Uterus (tissue), 4 donors: ENCODE data around the gene HLA-DOA. TPM values are rescaled to one million over a fixed set of nuclear protein-coding genes. Genes with fewer than 3 reads are reported as not detected.

Experiments used
- DNase-seq, 2 donors: peaks; one replicate each; pipeline ENCODE4 v3.0.0-alpha.2; 2019 to 2020
- H3K27ac ChIP-seq, 2 donors: fragments of 200-600 bp; sonication (generic); 1 replicate in 1 of 2; 2 replicates in 1 of 2; pipeline ENCODE4 v1.5.1; 2016 to 2018
- H3K27me3 ChIP-seq, 2 donors: fragments of 200-600 bp; sonication (generic); one replicate each; pipeline ENCODE4 v1.5.1; 2018 to 2019; ENCODE audit warnings: control low read depth in 1 of 2
- H3K36me3 ChIP-seq, 2 donors: fragments of 200-600 bp; sonication (generic); one replicate each; pipeline ENCODE4 v1.5.1; 2019; ENCODE audit warnings: control low read depth in 1 of 2
- H3K4me1 ChIP-seq, 2 donors: fragments of 200-600 bp; sonication (generic); one replicate each; pipeline ENCODE4 v1.5.1; 2018 to 2019; ENCODE audit warnings: control low read depth in 1 of 2
- H3K4me3 ChIP-seq, 2 donors: fragments of 200-600 bp; sonication (generic); 1 replicate in 1 of 2; 2 replicates in 1 of 2; pipeline ENCODE4 v1.5.1; 2018 to 2019; ENCODE audit warnings: mild to moderate bottlenecking in 1 of 2
- H3K9me3 ChIP-seq, 2 donors: fragments of 200-600 bp; sonication (generic); one replicate each; pipeline ENCODE4 v1.5.1; 2019; ENCODE audit warnings: control low read depth in 1 of 2
- POLR2A ChIP-seq, 2 donors: fragments of 450-650 bp; IDR thresholded peaks; one replicate each; pipeline ENCODE4 v1.6.1; 2016; ENCODE audit warnings: antibody characterized with exemption in 2 of 2, mild to moderate bottlenecking in 1 of 2, moderate library complexity in 1 of 2
- intact Hi-C: fragments of 100-400 bp; cut with DNase I; formaldehyde crosslinking; loops from one replicate; pipeline ENCODE4 v1.15.1; 2023; ENCODE audit warnings: low total_unique reads
- total RNA-seq, 4 donors: library from RNA; depleted of rRNA in 3 of 4; stranded (reverse); fragments of >200 nt in 3 of 4; gene quantifications; one replicate each; pipeline versions ENCODE4 v1.1.0 to v1.2.4, GENCODE V29; 2014 to 2023
- TF ChIP-seq, protein P1 (sequence below), 4 experiments: fragments of 200-600 bp in 2 of 4; fragments of 450-650 bp in 2 of 4; sonication (generic) in 2 of 4; IDR thresholded peaks; one replicate each; pipeline ENCODE4 v1.5.1; 2016 to 2019; ENCODE audit warnings: antibody characterized with exemption in 4 of 4, mild to moderate bottlenecking in 2 of 4, moderate library complexity in 1 of 4
- donor health status: DM: yes; HTN: yes; CAD: no.

The HLA-DOA gene
- total RNA-seq, 4 donors from 2014 or later, result 8.2 to 34.1 (median 18.4) TPM

GRCh38 chr6:32975886-32976285, 33.5 kb downstream of the HLA-DOA start:
- H3K4me1 ChIP-seq, result peaks cover 0 to 3% of the 10 kb centered on the region in 2 donors
- no peak for DNase-seq
- TF ChIP-seq, protein P1, sequence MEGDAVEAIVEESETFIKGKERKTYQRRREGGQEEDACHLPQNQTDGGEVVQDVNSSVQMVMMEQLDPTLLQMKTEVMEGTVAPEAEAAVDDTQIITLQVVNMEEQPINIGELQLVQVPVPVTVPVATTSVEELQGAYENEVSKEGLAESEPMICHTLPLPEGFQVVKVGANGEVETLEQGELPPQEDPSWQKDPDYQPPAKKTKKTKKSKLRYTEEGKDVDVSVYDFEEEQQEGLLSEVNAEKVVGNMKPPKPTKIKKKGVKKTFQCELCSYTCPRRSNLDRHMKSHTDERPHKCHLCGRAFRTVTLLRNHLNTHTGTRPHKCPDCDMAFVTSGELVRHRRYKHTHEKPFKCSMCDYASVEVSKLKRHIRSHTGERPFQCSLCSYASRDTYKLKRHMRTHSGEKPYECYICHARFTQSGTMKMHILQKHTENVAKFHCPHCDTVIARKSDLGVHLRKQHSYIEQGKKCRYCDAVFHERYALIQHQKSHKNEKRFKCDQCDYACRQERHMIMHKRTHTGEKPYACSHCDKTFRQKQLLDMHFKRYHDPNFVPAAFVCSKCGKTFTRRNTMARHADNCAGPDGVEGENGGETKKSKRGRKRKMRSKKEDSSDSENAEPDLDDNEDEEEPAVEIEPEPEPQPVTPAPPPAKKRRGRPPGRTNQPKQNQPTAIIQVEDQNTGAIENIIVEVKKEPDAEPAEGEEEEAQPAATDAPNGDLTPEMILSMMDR (IDR thresholded peaks at IDR 0.05), result no peak
- no peak for TF ChIP-seq POLR2A (IDR thresholded peaks at IDR 0.05)
- intact Hi-C loops, result no loop called here
- H3K9me3 ChIP-seq, result no peaks in the 10 kb centered on the region
- H3K27me3 ChIP-seq, result no peaks in the 10 kb centered on the region
- H3K36me3 ChIP-seq, result no peaks in the 10 kb centered on the region
- H3K4me3 ChIP-seq, result no peak overlapping the region
- H3K27ac ChIP-seq, result peak overlapping the region in 1 of 2 donors; percentile 100

DNA sequence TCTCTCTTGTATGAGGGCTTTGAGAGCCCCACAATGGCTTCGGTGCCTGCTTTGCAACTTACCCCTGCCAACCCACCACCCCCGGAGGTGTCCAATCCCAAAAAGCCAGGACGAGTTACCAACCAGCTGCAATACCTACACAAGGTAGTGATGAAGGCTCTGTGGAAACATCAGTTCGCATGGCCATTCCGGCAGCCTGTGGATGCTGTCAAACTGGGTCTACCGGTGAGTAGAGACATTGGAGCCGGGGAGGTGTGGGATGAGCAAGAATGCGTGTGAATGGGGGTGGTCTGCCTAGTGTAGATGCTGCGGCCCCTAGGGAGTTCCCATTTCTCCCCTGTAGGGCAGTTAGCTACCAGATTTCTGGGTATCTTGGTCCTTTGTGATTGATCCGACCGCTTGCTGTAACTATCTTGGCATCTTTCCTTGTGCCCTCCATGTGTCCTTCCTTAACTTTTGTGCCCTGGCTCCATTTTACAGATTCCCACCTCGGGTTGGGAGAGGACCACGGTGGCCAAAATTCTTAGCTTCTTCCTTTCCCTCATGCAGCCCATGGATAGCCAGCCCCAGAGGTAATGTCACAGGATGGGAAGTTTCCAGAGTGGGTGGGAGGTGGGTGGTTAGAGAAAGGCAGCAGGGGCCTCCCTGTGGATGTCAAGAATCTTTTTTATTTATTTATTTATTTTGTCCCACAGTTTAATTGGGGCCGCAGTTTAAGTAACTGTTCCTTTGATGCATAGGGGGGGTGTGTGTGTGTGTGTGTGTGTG, 34.7 kb downstream of the HLA-DOA start:
- Histone ChIP-seq H3K27ac (peak overlapping the region in 1 of 2 donors; percentile 100), H3K4me1 (peaks cover 0 to 3% of the 10 kb centered on the region in 2 donors), H3K4me3 (peak overlapping the region; percentile 61 to 87), H3K27me3 (no peaks in the 10 kb centered on the region), H3K36me3 (no peaks in the 10 kb centered on the region), H3K9me3 (no peaks in the 10 kb centered on the region)
- TF ChIP-seq POLR2A (IDR thresholded peaks at IDR 0.05), result no peak
- TF ChIP-seq, protein P1 (IDR thresholded peaks at IDR 0.05), result no peak
- no peak for DNase-seq
- intact Hi-C loops, result no loop called here

DNA sequence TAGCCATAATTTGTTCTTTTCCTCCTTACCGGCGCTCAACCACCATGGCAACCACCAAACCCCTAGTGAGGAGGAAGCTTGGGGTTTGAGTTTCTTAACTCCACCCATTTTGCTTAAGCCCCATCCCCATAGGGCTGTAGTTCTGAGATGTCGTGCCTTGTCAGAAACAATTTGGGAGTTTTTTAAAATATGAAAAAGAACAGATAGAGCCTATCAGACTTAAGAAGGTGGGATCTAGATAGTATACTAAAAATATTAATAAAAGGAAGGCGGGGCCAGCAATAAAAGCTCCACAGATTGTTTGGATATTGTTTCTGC, 35.4 kb downstream of the HLA-DOA start:
- H3K27ac ChIP-seq, result peak overlapping the region; percentile 70 to 100
- no peak for TF ChIP-seq POLR2A (IDR thresholded peaks at IDR 0.05)
- TF ChIP-seq, protein P1 (IDR thresholded peaks at IDR 0.05), result no peak
- DNase-seq, result no peak
- H3K27me3 ChIP-seq, result no peaks in the 10 kb centered on the region
- intact Hi-C loops, result no loop called here
- H3K4me3 ChIP-seq, result peak overlapping the region; percentile 61 to 87
- H3K4me1 ChIP-seq, result peaks cover 0 to 3% of the 10 kb centered on the region in 2 donors
- no peaks in the 10 kb centered on the region for H3K36me3 ChIP-seq
- H3K9me3 ChIP-seq, result no peaks in the 10 kb centered on the region

DNA sequence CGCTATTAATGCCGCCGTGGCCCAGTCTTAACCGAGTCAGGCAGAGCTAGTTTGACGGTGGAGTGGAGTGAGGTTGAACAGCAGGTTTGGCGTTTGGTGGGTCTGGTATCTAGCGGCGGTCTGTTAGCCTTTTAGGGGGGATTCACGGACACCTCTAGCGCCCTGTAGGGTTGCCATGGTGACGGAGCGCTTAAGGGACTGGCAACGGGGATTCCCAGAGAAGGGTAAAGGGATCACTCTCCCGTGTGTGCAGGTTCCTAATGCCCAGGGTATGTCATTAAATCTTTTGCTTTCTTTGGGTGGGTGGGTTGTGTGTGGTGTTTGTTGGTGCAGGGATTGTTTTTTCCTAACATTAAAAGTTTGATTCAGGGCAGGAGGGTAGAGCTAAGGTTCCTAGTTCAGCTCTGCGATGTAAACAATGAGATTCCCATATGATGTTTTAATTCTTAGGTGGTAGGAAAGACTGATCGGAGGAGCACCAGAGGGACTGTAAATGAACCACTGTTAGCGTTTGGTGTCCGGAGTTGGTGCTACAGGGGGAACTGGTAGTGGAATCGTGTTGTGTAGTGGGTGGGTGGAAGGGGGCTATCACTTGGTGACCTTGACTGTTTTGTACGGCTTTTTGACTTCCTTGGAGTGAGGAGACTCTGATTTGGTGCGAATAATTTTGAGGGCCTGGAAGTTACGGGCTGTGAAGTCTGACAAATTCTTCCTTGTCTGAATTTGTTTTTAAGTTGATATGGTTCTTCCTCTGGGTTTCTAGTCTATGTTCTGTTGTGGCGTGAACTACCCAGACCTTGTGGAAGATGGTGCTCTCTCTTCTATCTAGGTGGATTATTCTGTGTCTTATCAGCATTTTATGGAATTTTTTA, 36.0 kb downstream of the HLA-DOA start:
- no peaks in the 10 kb centered on the region for H3K36me3 ChIP-seq

More for the DNA sequence above, 36.0 kb downstream of the HLA-DOA start:
- peak overlapping the region; percentile 70 to 100 for H3K27ac ChIP-seq
- H3K27me3 ChIP-seq, result no peaks in the 10 kb centered on the region
- H3K4me1 ChIP-seq, result peaks cover 0 to 3% of the 10 kb centered on the region in 2 donors
- no peak for TF ChIP-seq POLR2A (IDR thresholded peaks at IDR 0.05)
- TF ChIP-seq, protein P1 (IDR thresholded peaks at IDR 0.05), result no peak
- intact Hi-C loops, result no loop called here
- H3K4me3 ChIP-seq, result peak overlapping the region; percentile 61 to 87
- DNase-seq, result peak in 1 of 2 donors; percentile 50
- no peaks in the 10 kb centered on the region for H3K9me3 ChIP-seq
